Ureter (tissue), 1 donor: ENCODE data around the gene IFFO2. TPM values are rescaled to one million over a fixed set of nuclear protein-coding genes. Genes with fewer than 3 reads are reported as not detected.
A peak's percentile ranks its signal among the peaks of the same experiment; 100 is the strongest.
"Not testable (repeated sequence)": the region's sequence is repeated elsewhere in the genome, so short reads cannot be mapped to it uniquely, and the experiment has no call there.

Source experiments
- DNase-seq: peaks from one replicate; pipeline ENCODE4 v3.0.0-alpha.2; 2020; ENCODE audit warnings: low spot score
- total RNA-seq: library from RNA; stranded (reverse); gene quantifications from one replicate; pipeline ENCODE4 v1.2.4, GENCODE V29; 2023
- donor health status: DM: yes; HTN: yes; CAD: no.

The IFFO2 gene
- total RNA-seq, 1 donor from 2014 or later = 15.0 TPM

- DNase-seq = peak; percentile 87
These were observed 81.2 kb downstream of the IFFO2 start for GRCh38 chr1:18875107-18875795.

- DNase-seq = no peak
These were observed 81.9 kb downstream of the IFFO2 start for GRCh38 chr1:18874600-18874999.

DNA sequence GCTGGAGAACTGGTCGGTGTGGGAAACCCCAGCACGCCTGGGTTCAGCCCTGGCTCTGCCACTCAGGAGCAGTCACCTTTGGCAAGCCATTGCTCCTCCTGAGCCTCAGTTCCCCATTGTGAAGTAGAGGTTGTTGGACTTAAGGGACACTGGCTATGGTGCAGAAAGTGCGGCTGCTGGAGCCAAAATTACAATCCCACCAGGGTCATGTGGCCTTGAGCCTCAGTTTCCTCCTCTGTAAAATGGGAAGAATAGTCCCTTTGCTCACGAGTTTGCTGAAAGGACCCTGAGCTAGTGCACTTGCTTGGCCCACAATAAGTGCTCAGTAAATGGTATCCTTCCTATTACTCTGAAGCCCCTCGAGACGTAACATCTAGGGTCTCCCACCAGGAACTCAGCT, 82.4 kb downstream of the IFFO2 start:
- no peak for DNase-seq

DNA sequence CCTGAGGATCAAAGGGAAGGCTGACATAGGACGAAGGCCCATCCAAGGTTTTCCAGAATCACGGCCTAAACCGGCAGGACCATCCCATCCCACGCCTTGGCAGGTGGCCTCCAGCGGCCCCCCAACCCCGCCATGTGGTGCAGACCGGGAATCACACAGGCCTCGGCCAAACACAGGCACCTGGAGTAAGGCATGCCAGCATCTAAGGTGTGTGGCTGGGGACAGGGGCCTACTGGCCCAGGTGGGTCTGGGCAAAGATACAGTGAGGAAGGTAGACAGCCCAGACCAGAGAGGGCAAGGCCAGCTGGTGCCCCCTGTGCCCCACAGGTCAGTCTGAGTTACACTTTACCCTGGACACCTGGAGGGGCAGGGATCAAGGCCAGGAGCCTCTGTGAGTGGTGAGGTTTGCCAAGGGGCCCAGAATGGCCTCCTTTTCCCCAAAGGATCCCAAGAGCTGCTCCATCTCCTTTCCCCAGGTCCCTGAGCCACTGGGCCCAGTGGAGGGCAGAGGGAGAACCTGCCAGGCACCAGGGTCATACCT, 84.3 kb downstream of the IFFO2 start:
- DNase-seq = no peak

DNA sequence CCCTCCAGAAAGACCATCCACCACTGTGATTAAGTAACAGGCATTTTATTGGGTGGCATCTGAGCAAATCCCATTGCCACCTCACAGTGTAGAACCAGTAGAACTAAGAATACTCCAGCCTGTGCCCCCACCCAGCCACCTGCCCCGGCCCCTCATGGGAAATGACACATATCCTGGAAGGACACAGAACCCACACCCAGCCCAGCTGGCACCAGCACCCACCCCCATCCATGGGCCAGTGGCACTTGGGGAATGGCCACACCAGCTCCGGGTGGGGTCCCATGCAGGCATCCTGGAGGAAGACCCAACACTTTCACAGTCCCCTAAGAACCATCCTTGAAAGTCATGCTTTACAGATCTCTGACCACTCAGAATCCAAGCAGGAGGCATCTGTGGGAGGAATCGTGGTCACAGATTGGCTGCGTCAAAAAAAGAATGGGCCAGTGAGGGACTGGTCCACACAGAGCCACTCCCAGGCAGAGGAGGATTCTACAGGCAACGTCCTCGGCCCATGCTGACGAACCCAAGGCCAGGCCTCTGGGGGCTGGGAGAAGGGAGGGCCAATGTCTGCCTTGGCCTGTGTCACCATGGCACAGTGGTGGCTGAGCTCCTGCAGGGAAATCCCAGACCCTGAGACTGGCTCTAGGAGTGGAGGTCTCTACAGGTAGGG, 84.9 kb downstream of the IFFO2 start:
- DNase-seq = no peak

DNA sequence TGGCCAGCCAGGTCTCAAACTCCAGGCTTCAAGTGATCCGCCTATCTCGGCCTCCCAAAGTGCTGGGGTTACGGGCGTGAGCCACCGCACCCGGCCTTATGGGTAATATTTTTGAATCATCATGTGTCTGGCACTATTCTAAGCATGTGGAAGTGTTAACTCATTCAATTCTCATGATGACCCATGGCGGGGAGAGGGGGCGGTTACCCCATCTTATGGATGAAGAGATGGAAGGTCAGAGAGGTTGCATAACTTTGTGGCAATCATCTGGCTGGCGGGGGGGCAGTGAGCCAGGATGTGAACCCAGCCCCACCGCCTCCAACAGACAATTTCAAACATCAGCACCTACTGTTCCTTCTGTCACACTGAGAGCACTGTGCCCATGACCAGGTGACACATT, 85.5 kb downstream of the IFFO2 start:
- no peak for DNase-seq

DNA sequence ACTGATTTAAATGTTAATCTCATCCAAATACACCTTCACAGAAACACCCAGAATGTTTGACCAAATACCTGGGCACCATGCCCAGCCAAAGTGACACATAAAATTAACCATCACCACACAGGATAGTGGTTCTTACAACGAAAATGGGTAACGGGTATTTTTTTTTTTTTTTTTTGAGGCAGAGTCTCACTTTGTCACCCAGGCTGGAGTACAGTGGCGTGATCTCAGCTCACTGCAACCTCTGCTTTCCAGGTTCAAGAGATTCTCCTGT, 85.9 kb downstream of the IFFO2 start:
- not testable (repeated sequence) for DNase-seq

DNA sequence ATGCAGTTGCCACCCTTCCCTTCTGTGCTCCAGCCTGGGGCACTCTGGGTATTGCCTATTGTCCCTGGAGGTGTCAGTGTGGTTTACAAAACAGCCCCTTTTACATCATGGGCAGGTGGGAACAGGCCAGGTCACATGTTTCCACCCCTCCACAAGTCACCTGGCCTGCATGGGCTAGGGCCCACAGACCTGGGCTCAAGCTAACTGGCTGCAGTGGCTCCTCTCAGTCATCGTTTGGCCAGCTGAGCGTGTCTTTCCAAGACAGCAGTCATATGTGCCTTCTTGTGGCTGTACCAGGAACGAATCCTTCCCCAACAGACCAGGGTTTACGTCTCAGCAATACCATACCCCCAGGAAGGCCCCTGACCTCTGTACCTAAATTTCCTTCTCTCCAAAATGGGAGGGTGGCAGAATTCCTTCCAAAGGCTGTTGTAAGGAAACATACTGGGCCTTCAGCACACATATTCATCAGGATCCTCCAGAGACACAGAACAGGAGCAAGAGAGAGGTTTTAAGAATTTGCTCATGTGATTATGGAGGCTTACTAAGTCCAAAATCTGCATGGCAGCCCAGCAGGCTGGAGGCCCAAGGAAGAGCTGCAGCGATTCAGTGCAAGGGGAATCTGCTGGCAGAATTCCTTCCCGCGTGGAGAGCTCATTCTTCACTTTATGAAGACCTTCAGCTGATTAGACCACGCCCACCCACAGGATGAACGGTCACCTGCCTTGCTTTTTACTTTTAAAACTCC, 86.5 kb downstream of the IFFO2 start:
- no peak for DNase-seq

GRCh38 chr1:18868801-18869424, 87.6 kb downstream of the IFFO2 start:
- DNase-seq = no peak

GRCh38 chr1:18868354-18868753, 88.1 kb downstream of the IFFO2 start:
- DNase-seq = no peak

- DNase-seq = no peak
These were observed 89.6 kb downstream of the IFFO2 start for GRCh38 chr1:18866846-18867245.

DNA sequence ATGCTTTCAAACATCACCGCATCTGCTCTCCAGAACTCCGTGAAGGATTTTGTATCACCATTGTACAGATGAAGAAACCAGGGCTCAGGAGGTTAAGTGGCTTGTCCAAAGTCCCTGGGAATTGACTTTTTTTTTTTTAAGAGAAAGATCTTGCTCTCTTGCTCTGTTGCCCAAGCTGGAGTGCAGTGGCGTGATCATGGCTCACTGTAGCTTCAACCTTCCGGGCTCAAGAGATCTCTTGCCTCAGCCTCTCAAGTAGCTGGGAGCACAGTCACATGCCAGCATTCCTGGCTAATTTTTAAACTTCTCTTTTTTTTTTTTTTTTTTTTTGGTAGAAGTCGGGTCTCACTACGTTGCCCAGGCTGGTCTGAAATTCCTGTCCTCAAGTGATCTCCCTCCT, 90.2 kb downstream of the IFFO2 start:
- no peak for DNase-seq

DNA sequence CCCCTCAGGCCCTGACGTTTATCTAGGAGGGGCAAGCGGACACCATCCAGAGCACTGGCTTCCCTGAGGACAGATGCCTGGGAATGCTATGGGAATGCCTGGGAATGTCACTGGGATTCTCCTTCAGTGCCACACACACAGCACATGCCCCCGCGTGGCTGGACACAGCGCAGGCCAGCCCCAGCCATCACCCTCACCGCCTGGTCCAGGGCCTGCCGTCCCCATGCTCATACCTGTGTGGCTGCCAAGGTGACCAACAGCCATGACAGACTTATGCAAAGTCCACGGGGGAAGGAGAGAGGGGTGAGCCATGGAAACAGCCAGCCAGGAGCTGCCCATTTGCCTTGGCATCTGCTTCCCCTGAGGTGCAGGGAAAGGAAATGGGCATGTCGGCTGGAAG, 91.3 kb downstream of the IFFO2 start:
- DNase-seq = no peak

DNA sequence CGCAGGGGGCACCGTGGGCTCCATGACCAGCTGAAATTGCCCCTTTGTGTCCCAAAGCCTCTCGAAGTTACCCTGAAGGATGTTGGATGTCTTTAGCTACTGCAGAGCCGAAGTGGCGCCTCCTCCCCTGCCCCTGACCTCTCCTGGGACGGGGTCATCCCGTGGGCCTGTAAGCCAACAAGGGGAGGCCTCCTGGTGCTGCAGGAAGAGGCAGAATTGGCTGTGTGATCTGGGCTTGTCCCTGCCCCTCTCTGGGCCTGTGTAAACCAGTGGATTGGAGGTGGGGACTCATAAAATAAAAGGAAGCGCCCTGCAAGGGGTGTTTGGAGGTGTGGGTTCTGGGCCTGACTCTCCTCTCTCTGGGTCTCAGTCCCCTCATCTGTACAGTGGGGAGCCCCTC, 94.9 kb downstream of the IFFO2 start:
- no peak for DNase-seq

DNA sequence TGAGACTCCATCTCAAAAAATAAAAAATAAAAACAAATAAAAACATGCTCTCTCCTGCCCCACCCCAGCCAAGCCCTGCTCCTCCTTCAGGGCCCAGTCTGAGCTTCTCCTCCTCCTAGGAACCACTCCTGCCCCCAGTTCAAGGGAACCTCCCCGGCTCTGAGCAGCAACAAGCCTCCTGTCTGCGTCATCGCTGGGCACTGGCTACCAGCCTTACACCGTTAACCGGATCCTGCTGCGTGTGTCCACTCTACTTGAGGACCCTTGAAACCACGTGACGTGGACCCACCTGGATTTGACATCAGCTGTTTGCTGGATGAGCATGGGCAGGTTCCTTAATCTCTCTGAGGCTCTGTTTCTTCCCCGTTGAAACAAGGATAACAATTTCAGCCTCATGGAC, 95.4 kb downstream of the IFFO2 start:
- no peak for DNase-seq

GRCh38 chr1:18859560-18859959, 96.9 kb downstream of the IFFO2 start, which contains the start of gene TAS1R2:
Gene TAS1R2 (minus strand): TSS chr1:18859660. CDS start chr1:18859660, 0 bp downstream.
- no peak for DNase-seq

DNA sequence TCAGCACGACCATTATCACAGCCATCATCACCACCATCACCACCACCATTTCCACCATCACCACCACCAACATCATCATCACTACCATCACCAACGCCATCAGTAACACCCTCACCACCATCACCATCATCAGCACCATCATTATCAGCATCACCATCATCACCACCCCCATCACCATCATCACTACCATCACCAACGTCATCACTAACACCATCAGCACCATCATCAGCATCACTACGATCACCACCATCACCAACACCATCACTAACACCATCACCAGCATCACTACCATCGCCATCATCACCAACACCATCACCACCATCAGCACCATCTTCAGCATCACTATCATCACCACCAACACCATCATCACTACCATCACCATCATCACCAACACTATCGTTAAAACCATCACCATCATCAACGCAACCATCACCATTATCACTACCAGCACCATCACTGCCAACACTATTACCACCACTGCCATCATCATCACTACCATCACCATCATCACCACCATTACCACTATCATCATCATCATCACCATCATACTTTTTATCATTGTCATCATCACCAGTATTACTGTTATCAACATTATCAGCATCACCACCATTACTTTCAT, 98.3 kb downstream of the IFFO2 start:
- no peak for DNase-seq

- DNase-seq = no peak
These were observed 100.0 kb downstream of the IFFO2 start for GRCh38 chr1:18856435-18856834.

DNA sequence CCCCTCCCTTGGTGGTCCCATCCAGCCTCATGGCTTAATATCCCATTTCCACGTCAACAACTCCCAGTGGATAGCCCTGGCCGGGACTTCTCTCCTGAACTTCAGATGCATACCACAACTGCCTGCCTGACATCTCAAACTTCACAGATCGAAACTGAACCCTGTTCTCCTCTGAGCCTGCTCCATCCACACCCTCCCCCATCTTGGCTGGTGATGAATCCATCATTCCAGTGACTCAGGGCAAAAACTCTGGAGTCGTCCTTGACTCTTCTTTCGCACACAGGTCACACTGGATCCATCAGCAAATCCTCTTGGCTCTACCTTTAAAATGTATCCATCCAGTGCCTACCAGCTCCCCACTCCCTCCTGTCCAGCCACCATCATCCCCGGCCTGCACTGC, 100.9 kb downstream of the IFFO2 start:
- no peak for DNase-seq

GRCh38 chr1:18854331-18855025, 102.0 kb downstream of the IFFO2 start:
- DNase-seq = no peak
